Urinary bladder (tissue), 4 donors: ENCODE measurements around the gene SERINC2. TPM values are rescaled to one million over a fixed set of nuclear protein-coding genes. Genes with fewer than 3 reads are reported as not detected.

Experiments
- DNase-seq: peaks from one replicate; pipeline ENCODE4 v3.0.0-alpha.2; 2015; ENCODE audit errors: extremely low spot score
- H3K27ac ChIP-seq: one replicate; pipeline ENCODE4 v1.5.1; 2013; ENCODE audit warnings: low read depth, mild to moderate bottlenecking, moderate library complexity
- H3K36me3 ChIP-seq: one replicate; pipeline ENCODE4 v1.6.1; 2013; ENCODE audit warnings: mild to moderate bottlenecking, moderate library complexity; ENCODE audit not compliant: insufficient read depth
- H3K4me1 ChIP-seq: one replicate; pipeline ENCODE4 v1.6.1; 2013; ENCODE audit warnings: mild to moderate bottlenecking, moderate library complexity; ENCODE audit not compliant: insufficient read depth
- H3K4me3 ChIP-seq: one replicate; pipeline ENCODE4 v1.5.1; 2013; ENCODE audit warnings: low read depth, low read length
- WGBS: extraction: QIAGEN DNeasy Blood & Tissue Kit; methylation state at CpG from one replicate; pipeline ENCODE4 v1.1.7; 2013; 5-methylcytosine and 5-hydroxymethylcytosine counted together
- polyA plus RNA-seq: library from polyadenylated mRNA; stranded (reverse); fragments of 200-250 nt; gene quantifications from one replicate; pipeline ENCODE4 v1.2.3, GENCODE V29; 2013
- total RNA-seq: library from RNA; depleted of rRNA; stranded (reverse); fragments of >200 nt; gene quantifications from one replicate; pipeline ENCODE4 v1.2.3, GENCODE V29; 2014
- donor health status: healthy with polysubstance abuse.
- donor health status: healthy.

The SERINC2 gene
- 8.9 TPM for total RNA-seq
- 43.3 TPM for polyA plus RNA-seq

GRCh38 chr1:31412732-31413404, at the start of gene SERINC2:
SERINC2 (plus strand) TSS chr1:31413213; CDS start chr1:31413266, 53 bp downstream.
- H3K27ac ChIP-seq = peak within 1 kb of the TSS; percentile 94
- WGBS = 2% methylated on average over 63 of the region's 63 CpGs
- H3K4me1 ChIP-seq = no peaks in the 10 kb centered on the region
- H3K4me3 ChIP-seq = peak within 1 kb of the TSS; percentile 75
- no peaks in the 10 kb centered on the region for H3K36me3 ChIP-seq
- DNase-seq = no peak

- no peak for DNase-seq
- no peak overlapping the region for H3K27ac ChIP-seq
- H3K36me3 ChIP-seq = no peaks in the 10 kb centered on the region
- 87% methylated on average over 3 of the region's 3 CpGs for WGBS
- no peaks in the 10 kb centered on the region for H3K4me1 ChIP-seq
- H3K4me3 ChIP-seq = no peak overlapping the region
Observed at GRCh38 chr1:31364561-31365250, 48.3 kb upstream of the SERINC2 start.

GRCh38 chr1:31366796-31367195, 46.2 kb upstream of the SERINC2 start:
- DNase-seq = no peak
- H3K4me1 ChIP-seq = no peaks in the 10 kb centered on the region
- WGBS = 80% methylated on average over 2 of the region's 2 CpGs
- no peaks in the 10 kb centered on the region for H3K36me3 ChIP-seq
- H3K4me3 ChIP-seq = no peak overlapping the region
- no peak overlapping the region for H3K27ac ChIP-seq

GRCh38 chr1:31368611-31369107, 44.4 kb upstream of the SERINC2 start:
- Histone ChIP-seq H3K4me1 (no peaks in the 10 kb centered on the region), H3K27ac (no peak overlapping the region), H3K4me3 (no peak overlapping the region), H3K36me3 (no peaks in the 10 kb centered on the region)
- DNase-seq = no peak
- WGBS = 76% methylated on average over 3 of the region's 3 CpGs

- DNase-seq = no peak
- WGBS = 82% methylated on average over 2 of the region's 2 CpGs
- no peak overlapping the region for H3K27ac ChIP-seq
- no peak overlapping the region for H3K4me3 ChIP-seq
- no peaks in the 10 kb centered on the region for H3K36me3 ChIP-seq
- H3K4me1 ChIP-seq = no peaks in the 10 kb centered on the region
Observed at GRCh38 chr1:31370021-31370420, 43.0 kb upstream of the SERINC2 start.

GRCh38 chr1:31370565-31370964, 42.4 kb upstream of the SERINC2 start:
- no peak for DNase-seq
- Histone ChIP-seq H3K36me3 (no peaks in the 10 kb centered on the region), H3K4me1 (no peaks in the 10 kb centered on the region), H3K27ac (no peak overlapping the region), H3K4me3 (no peak overlapping the region)
- WGBS = 92% methylated on average over 4 of the region's 4 CpGs

- no peak for DNase-seq
- H3K27ac ChIP-seq = no peak overlapping the region
- H3K4me3 ChIP-seq = no peak overlapping the region
- H3K4me1 ChIP-seq = no peaks in the 10 kb centered on the region
- 56% methylated on average over 10 of the region's 10 CpGs for WGBS
- H3K36me3 ChIP-seq = no peaks in the 10 kb centered on the region
Observed at GRCh38 chr1:31371121-31371959, 41.7 kb upstream of the SERINC2 start.

GRCh38 chr1:31372051-31372450, 41.0 kb upstream of the SERINC2 start:
- 75% methylated on average over 3 of the region's 3 CpGs for WGBS
- no peak for DNase-seq
- Histone ChIP-seq H3K36me3 (no peaks in the 10 kb centered on the region), H3K4me3 (no peak overlapping the region), H3K4me1 (no peaks in the 10 kb centered on the region), H3K27ac (no peak overlapping the region)

GRCh38 chr1:31372751-31373055, 40.3 kb upstream of the SERINC2 start:
- no peak for DNase-seq

GRCh38 chr1:31373056-31373896, 39.7 kb upstream of the SERINC2 start, which contains the start of gene FABP3:
FABP3 (minus strand) TSS chr1:31373076; CDS start chr1:31373014, 62 bp downstream.
- peak; percentile 77 for DNase-seq
- Histone ChIP-seq H3K36me3 (no peaks in the 10 kb centered on the region), H3K4me3 (peak within 1 kb of the TSS; percentile 32), H3K4me1 (no peaks in the 10 kb centered on the region), H3K27ac (peak within 1 kb of the TSS; percentile 40)
- WGBS = under 1% methylated on average over 44 of the region's 44 CpGs

More at GRCh38 chr1:31372751-31373055, 40.3 kb upstream of the SERINC2 start:
- Histone ChIP-seq H3K36me3 (no peaks in the 10 kb centered on the region), H3K4me1 (no peaks in the 10 kb centered on the region), H3K4me3 (peak overlapping the region; percentile 32), H3K27ac (no peak overlapping the region)
- 31% methylated on average over 10 of the region's 10 CpGs for WGBS

GRCh38 chr1:31373897-31374486, 39.0 kb upstream of the SERINC2 start:
- no peak for DNase-seq
- no peaks in the 10 kb centered on the region for H3K36me3 ChIP-seq
- 29% methylated on average over 11 of the region's 11 CpGs for WGBS
- no peaks in the 10 kb centered on the region for H3K4me1 ChIP-seq
- H3K4me3 ChIP-seq = peak overlapping the region; percentile 32
- no peak overlapping the region for H3K27ac ChIP-seq

- no peak overlapping the region for H3K4me3 ChIP-seq
- H3K27ac ChIP-seq = no peak overlapping the region
- H3K4me1 ChIP-seq = no peaks in the 10 kb centered on the region
- H3K36me3 ChIP-seq = no peaks in the 10 kb centered on the region
- WGBS = 53% methylated on average over 7 of the region's 7 CpGs
- DNase-seq = peak; percentile 43
Observed at GRCh38 chr1:31374511-31375196, 38.4 kb upstream of the SERINC2 start.
